Osteocyte (in vitro differentiated cells): Measurements from ENCODE around the gene AK9. TPM values are rescaled to one million over a fixed set of nuclear protein-coding genes. Genes with fewer than 3 reads are reported as not detected.

Experiments
- DNase-seq: peaks from one replicate; pipeline ENCODE4 v3.0.0; 2021; ENCODE audit warnings: mixed read lengths; ENCODE audit not compliant: unreplicated experiment; ENCODE audit errors: extremely low spot score
- H3K27ac Mint-ChIP-seq: one replicate; pipeline ENCODE4 v1.8.0; 2021; ENCODE audit warnings: mild to moderate bottlenecking, mixed read lengths; ENCODE audit not compliant: unreplicated experiment
- H3K27me3 Mint-ChIP-seq: one replicate; pipeline ENCODE4 v1.8.0; 2021; ENCODE audit warnings: mixed read lengths; ENCODE audit not compliant: unreplicated experiment
- H3K36me3 Mint-ChIP-seq: one replicate; pipeline ENCODE4 v1.8.0; 2021; ENCODE audit warnings: mixed read lengths; ENCODE audit not compliant: unreplicated experiment
- H3K4me1 Mint-ChIP-seq: one replicate; pipeline ENCODE4 v1.8.0; 2021; ENCODE audit warnings: mixed read lengths; ENCODE audit not compliant: unreplicated experiment
- H3K4me3 Mint-ChIP-seq: one replicate; pipeline ENCODE4 v1.8.0; 2021; ENCODE audit warnings: mild to moderate bottlenecking, moderate library complexity, mixed read lengths; ENCODE audit not compliant: unreplicated experiment
- H3K9me3 Mint-ChIP-seq: one replicate; pipeline ENCODE4 v1.8.0; 2021; ENCODE audit warnings: mixed read lengths; ENCODE audit not compliant: unreplicated experiment
- total RNA-seq: library from RNA; stranded (reverse); gene quantifications from 2 replicates; pipeline ENCODE4 v1.2.1, GENCODE V29; 2021
- TF ChIP-seq, protein P1 (sequence below): fragments of 200-600 bp; sonication (generic); IDR thresholded peaks from 2 replicates; pipeline ENCODE4 v1.5.0; 2021; ENCODE audit warnings: antibody characterized with exemption, mild to moderate bottlenecking, moderate library complexity

The AK9 gene
- total RNA-seq, 1 donor from 2014 or later, result 5.3 TPM

GRCh38 chr6:109612268-109612667 is 78.7 kb downstream of the AK9 start:
- no peak overlapping the region for H3K27ac Mint-ChIP-seq
- no peak overlapping the region for H3K4me3 Mint-ChIP-seq
- TF ChIP-seq, protein P1, sequence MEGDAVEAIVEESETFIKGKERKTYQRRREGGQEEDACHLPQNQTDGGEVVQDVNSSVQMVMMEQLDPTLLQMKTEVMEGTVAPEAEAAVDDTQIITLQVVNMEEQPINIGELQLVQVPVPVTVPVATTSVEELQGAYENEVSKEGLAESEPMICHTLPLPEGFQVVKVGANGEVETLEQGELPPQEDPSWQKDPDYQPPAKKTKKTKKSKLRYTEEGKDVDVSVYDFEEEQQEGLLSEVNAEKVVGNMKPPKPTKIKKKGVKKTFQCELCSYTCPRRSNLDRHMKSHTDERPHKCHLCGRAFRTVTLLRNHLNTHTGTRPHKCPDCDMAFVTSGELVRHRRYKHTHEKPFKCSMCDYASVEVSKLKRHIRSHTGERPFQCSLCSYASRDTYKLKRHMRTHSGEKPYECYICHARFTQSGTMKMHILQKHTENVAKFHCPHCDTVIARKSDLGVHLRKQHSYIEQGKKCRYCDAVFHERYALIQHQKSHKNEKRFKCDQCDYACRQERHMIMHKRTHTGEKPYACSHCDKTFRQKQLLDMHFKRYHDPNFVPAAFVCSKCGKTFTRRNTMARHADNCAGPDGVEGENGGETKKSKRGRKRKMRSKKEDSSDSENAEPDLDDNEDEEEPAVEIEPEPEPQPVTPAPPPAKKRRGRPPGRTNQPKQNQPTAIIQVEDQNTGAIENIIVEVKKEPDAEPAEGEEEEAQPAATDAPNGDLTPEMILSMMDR, result no peak
- no peaks in the 10 kb centered on the region for H3K4me1 Mint-ChIP-seq
- no peak for DNase-seq
- H3K27me3 Mint-ChIP-seq, result peaks cover 3% of the 10 kb centered on the region
- H3K36me3 Mint-ChIP-seq, result no peaks in the 10 kb centered on the region
- peaks cover 3% of the 10 kb centered on the region for H3K9me3 Mint-ChIP-seq

- no peaks in the 10 kb centered on the region for H3K4me1 Mint-ChIP-seq
- H3K4me3 Mint-ChIP-seq, result no peak overlapping the region
- peaks cover 3% of the 10 kb centered on the region for H3K27me3 Mint-ChIP-seq
- no peak for DNase-seq
- no peaks in the 10 kb centered on the region for H3K36me3 Mint-ChIP-seq
- TF ChIP-seq, protein P1, result no peak
- H3K27ac Mint-ChIP-seq, result no peak overlapping the region
- H3K9me3 Mint-ChIP-seq, result peaks cover 3% of the 10 kb centered on the region
Measured at GRCh38 chr6:109611502-109611901, 79.5 kb downstream of the AK9 start.

- no peak overlapping the region for H3K27ac Mint-ChIP-seq
- no peak overlapping the region for H3K4me3 Mint-ChIP-seq
- no peaks in the 10 kb centered on the region for H3K36me3 Mint-ChIP-seq
- TF ChIP-seq, protein P1, result no peak
- H3K9me3 Mint-ChIP-seq, result peaks cover 3% of the 10 kb centered on the region
- H3K4me1 Mint-ChIP-seq, result no peaks in the 10 kb centered on the region
- DNase-seq, result no peak
- peaks cover 3% of the 10 kb centered on the region for H3K27me3 Mint-ChIP-seq
Measured at GRCh38 chr6:109610590-109610989, 80.4 kb downstream of the AK9 start.

DNA sequence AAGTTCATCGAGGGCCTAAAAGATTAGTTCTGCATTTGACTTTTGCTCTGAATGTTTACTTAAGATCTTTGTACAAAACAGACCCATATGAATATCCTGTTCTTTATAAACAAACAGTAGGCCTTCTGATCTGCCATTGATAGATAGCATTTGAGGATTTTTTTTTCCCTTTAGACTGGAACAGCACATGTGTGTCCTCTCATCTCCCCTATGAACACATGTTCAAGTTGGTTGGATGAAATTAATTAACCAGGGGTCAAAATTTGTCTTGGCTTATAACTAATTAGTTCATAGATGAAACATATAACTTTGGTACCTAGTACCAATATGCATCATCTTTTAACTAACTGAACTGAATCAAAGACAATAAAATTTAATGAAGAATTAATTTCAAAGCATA is 81.3 kb downstream of the AK9 start:
- H3K4me1 Mint-ChIP-seq, result no peaks in the 10 kb centered on the region
- peaks cover 6% of the 10 kb centered on the region for H3K27me3 Mint-ChIP-seq
- no peak for DNase-seq
- TF ChIP-seq, protein P1, result no peak
- no peak overlapping the region for H3K4me3 Mint-ChIP-seq
- H3K9me3 Mint-ChIP-seq, result peaks cover 3% of the 10 kb centered on the region
- no peak overlapping the region for H3K27ac Mint-ChIP-seq
- no peaks in the 10 kb centered on the region for H3K36me3 Mint-ChIP-seq

DNA sequence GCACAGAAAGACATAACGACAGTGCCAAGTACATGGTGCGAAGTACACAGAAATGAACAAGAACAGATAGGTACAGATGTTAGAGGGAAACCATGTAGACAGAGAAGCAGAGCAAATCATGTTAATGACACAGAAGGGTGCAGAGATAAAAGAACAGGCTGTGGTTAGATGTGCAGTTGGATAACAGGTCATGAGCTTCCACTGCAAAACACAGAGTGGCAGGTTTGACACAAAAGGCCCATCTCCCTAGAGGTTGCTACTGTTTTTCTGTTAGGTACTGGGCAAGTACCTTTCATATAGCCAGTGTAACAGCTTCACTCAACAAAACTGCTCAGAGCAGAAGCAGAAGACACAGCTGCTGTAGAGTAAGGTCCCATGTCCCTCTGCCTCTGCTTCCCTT is 84.6 kb downstream of the AK9 start:
- Mint-ChIP-seq H3K9me3 (peaks cover 7% of the 10 kb centered on the region), H3K36me3 (no peaks in the 10 kb centered on the region), H3K4me1 (no peaks in the 10 kb centered on the region), H3K4me3 (no peak overlapping the region), H3K27me3 (peaks cover 4% of the 10 kb centered on the region), H3K27ac (no peak overlapping the region)
- DNase-seq, result no peak
- TF ChIP-seq, protein P1, result no peak
